Measurements from ENCODE around the gene DAAM2. TPM values are rescaled to one million over a fixed set of nuclear protein-coding genes. Genes with fewer than 3 reads are reported as not detected.

DAAM2 gene
- total RNA-seq, 6 experiments from 2014 or later, result 1.6 to 9.8 (median 4.7) TPM

DNA sequence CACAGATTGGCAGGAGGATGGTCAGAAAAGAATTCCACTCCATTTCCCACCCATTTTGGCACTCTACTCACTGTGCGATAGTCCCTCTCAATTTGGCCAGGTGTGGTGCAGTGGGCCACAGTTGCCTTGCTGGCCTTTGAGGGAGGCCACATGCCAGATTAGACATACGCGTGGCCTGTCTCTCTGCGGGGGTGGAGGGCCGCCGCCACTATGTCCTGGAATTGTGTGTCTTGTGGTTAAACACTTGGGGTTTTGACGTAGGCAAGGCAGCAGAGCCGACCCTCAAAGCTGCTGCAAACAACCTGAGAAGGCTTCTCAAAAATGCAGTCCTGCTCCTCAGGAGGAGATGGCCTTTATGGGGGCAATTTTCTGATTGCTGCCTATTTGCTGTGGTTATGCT, 4.9 kb upstream of the DAAM2 start:
- H3K36me3 ChIP-seq, result no peaks in the 10 kb centered on the region
- 70% methylated on average over 2 of the region's 8 CpGs for WGBS (ENCODE audit: insufficient coverage, low coverage, low lambda C conversion rate, missing lambda C conversion rate)
- no peaks in the 10 kb centered on the region for H3K27me3 ChIP-seq
- no peaks in the 10 kb centered on the region for H3K9me3 ChIP-seq
- ATAC-seq, result no peak
- H3K27ac ChIP-seq, result no peak overlapping the region
- H3K4me3 ChIP-seq, result no peak overlapping the region
- intact Hi-C loops (cut with DNase I), result no loop called here
- TF ChIP-seq, protein P1, sequence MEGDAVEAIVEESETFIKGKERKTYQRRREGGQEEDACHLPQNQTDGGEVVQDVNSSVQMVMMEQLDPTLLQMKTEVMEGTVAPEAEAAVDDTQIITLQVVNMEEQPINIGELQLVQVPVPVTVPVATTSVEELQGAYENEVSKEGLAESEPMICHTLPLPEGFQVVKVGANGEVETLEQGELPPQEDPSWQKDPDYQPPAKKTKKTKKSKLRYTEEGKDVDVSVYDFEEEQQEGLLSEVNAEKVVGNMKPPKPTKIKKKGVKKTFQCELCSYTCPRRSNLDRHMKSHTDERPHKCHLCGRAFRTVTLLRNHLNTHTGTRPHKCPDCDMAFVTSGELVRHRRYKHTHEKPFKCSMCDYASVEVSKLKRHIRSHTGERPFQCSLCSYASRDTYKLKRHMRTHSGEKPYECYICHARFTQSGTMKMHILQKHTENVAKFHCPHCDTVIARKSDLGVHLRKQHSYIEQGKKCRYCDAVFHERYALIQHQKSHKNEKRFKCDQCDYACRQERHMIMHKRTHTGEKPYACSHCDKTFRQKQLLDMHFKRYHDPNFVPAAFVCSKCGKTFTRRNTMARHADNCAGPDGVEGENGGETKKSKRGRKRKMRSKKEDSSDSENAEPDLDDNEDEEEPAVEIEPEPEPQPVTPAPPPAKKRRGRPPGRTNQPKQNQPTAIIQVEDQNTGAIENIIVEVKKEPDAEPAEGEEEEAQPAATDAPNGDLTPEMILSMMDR (IDR thresholded peaks at IDR 0.05), result no peak
- TF ChIP-seq POLR2A (IDR thresholded peaks at IDR 0.05), result no peak
- H3K4me1 ChIP-seq, result peaks cover 0 to 5% (median 2%) of the 10 kb centered on the region in 4 donors
- no peak for DNase-seq

DNA sequence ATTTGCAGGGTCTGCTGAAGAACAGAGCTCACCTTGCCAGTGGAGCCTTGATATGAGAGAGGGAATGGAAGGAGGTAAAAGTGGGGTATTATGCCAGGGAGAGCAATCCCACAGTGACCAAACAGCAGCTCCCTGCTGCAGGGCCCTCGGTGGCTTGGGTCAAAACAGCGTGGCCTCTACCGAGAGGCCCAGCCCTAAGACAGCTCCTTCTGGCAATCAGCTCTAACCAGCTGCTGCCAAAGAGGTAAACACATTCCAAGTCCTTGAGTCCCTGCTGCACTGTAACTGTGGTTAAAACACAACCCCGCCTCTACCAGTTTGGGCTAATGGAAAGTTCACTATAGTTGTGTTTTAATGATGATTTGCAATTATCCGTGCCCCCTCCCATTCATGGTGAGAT, 1.4 kb upstream of the DAAM2 start:
- 90% methylated on average over 1 of the region's 5 CpGs for WGBS (ENCODE audit: insufficient coverage, low coverage, low lambda C conversion rate, missing lambda C conversion rate)

DNA sequence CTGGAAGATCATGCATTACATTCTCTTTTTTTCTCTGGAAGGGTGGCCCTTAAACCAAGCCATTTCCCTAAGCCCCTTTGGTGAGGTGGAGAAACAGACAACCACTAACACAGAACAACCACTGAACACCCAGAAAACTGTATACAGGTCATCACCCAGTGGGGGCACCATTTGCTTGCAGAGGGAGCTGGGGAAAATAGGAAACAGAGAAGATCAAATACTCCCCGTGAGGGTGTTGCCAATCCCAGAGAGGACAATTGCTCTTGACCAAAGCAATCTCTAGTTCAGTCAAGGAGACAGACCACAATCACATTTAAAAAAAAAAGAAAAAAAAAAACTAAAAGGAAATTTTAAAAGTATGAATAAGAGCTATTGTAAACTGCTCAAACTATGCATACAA, 865 bp upstream of the DAAM2 start:
- H3K27me3 ChIP-seq, result no peaks in the 10 kb centered on the region
- no peaks in the 10 kb centered on the region for H3K36me3 ChIP-seq
- intact Hi-C loops (cut with DNase I), result no loop called here
- no peak overlapping the region for H3K4me3 ChIP-seq
- WGBS (ENCODE audit: insufficient coverage, low coverage, low lambda C conversion rate, missing lambda C conversion rate), result 20% methylated on average over 1 of the region's 1 CpG
- TF ChIP-seq, protein P1 (IDR thresholded peaks at IDR 0.05), result peak; percentile 4 to 29 (median 14)
- no peak for TF ChIP-seq POLR2A (IDR thresholded peaks at IDR 0.05)
- peaks cover 0 to 5% (median 2%) of the 10 kb centered on the region in 4 donors for H3K4me1 ChIP-seq
- H3K9me3 ChIP-seq, result no peaks in the 10 kb centered on the region
- ATAC-seq (peak in 3 of 4 donors; percentile 31 to 65 (median 43)), DNase-seq (no peak)
- H3K27ac ChIP-seq, result no peak overlapping the region

More for the DNA sequence above, 1.4 kb upstream of the DAAM2 start:
- Histone ChIP-seq H3K27ac (no peak overlapping the region), H3K4me3 (no peak overlapping the region), H3K9me3 (no peaks in the 10 kb centered on the region), H3K36me3 (no peaks in the 10 kb centered on the region), H3K4me1 (peaks cover 0 to 5% (median 2%) of the 10 kb centered on the region in 4 donors), H3K27me3 (no peaks in the 10 kb centered on the region)
- intact Hi-C loops (cut with DNase I), result no loop called here
- DNase-seq, result no peak
- TF ChIP-seq POLR2A (IDR thresholded peaks at IDR 0.05), result no peak
- TF ChIP-seq, protein P1 (IDR thresholded peaks at IDR 0.05), result no peak
- ATAC-seq, result no peak

DNA sequence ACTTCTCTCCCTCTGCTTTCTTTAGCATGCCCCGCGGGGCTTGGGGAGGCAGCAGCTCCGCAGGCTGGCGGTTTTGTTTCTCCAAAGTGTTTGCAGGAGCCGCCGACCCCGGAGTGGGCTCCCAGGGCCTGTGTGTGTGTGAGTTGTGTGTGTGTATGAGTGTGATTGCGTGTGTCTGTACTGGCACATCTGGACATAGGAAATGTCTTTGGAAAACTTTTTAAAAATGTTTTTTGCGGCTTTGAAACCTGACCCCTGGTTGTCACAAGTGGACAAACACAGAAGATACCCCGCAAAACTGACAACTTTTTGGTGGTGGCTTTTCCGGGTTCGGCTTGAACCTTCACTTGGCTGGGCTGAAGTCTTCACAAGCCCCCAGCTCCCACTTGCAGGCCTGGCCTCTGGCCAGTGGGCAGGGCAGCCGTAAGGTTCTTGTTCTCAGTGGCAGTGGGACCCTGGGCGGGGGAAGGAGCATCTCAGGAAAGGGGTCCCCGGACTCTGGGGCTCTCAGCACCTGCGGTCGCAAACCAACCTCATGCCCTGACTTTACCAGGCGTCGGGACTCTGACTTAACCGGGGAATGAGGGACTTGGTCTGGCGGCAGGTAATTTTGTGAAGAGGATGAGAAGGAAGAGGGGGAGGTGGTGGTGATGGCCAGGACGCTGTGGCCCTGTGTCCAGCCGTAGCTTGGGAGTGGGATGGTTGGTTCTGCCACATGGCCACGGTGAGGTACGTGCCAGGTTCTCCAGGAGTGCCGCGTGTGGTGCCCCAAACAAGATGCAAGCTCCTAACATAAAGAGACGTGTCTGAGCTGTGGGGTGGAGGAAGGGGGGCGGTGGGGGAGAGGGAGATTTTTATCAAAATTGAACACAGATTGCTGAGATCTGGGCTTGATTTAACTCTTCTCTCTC, 619 bp downstream of the DAAM2 start:
- Histone ChIP-seq H3K27ac (peak overlapping the region in 2 of 3 donors; percentile 13 to 33), H3K4me3 (peak overlapping the region; percentile 49 to 61 (median 53)), H3K4me1 (peaks cover 0 to 5% (median 2%) of the 10 kb centered on the region in 4 donors), H3K27me3 (no peaks in the 10 kb centered on the region), H3K36me3 (no peaks in the 10 kb centered on the region), H3K9me3 (no peaks in the 10 kb centered on the region)
- intact Hi-C loops (cut with DNase I), result no loop called here
- TF ChIP-seq POLR2A (IDR thresholded peaks at IDR 0.05), result no peak
- TF ChIP-seq, protein P1 (IDR thresholded peaks at IDR 0.05), result no peak
- WGBS (ENCODE audit: insufficient coverage, low coverage, low lambda C conversion rate, missing lambda C conversion rate), result 37% methylated on average over 14 of the region's 29 CpGs
- ATAC-seq (no peak), DNase-seq (no peak)

Measured in right lobe of liver (tissue), 6 donors.